Stimulated activated CD8-positive, alpha-beta memory T cell treated with anti-CD3 and anti-CD28 coated beads, Interleukin-2, amount 100 ng/mL, for 48 hours (primary cell): ENCODE data around the gene MGST2.
A peak's percentile ranks its signal among the peaks of the same experiment; 100 is the strongest.

Source experiments
- DNase-seq, 2 donors: peaks; one replicate each; pipeline ENCODE4 v3.0.0-alpha.2; 2020; ENCODE audit warnings: low read depth in 2 of 2

MGST2 gene

DNA sequence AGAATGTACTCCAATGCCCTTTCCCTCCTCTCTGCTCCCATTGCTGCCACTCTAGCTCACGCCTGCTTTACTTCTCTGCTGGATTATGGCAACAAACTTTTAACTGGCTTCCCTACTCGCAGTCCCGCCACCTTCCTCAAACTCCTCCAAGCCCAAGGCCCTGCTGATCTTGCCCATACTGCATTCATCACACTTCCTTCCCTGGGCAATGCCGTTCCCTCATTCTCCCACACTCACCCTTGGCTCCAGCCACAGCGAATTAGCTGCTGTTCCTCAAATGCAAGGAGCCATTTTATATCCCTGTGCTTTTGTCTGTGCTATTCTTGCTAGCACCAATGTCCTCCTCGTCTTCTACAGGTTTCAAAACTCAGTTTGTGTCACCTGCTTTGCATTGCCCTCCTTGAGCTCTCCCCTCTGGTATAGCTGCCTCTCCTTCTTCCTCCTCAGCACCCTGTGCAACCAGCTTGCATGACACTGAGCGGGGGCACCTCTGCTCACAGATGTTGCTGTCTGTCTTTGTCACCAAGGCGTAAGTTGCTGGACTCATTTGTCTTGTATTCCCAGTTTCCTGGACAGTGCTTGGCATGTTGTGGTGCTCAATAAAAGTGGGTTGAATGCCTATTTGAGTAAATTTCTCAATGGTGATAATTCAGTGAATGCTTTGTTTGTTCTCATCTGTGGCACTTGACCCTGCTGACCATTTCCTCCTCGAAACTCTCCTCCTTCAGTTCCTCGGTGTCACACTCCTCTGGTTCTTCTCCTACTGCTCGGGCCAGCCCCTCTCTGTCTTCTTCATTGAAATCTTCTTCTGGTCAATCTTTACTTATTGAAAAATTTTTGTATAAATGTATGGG, 22.4 kb upstream of the MGST2 start:
- no peak for DNase-seq

DNA sequence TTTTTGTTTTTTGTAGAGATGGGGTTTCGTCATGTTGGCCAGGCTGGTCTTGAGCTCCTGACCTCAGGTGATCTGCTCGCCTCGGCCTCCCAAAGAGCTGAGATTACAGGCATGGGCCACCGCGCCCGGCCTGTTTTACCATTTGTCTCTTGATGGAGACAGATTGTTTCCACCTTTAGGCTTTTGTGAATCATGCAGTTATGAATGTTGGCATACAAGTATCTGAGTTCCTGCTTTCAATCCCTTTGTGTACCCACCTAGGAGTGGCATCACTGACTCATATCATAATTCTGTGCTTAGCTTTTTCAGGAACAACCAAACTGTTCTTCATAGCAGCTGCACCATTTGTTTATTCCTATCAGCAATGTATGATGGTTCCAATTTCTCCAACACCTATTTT, 20.2 kb upstream of the MGST2 start:
- DNase-seq, result no peak

DNA sequence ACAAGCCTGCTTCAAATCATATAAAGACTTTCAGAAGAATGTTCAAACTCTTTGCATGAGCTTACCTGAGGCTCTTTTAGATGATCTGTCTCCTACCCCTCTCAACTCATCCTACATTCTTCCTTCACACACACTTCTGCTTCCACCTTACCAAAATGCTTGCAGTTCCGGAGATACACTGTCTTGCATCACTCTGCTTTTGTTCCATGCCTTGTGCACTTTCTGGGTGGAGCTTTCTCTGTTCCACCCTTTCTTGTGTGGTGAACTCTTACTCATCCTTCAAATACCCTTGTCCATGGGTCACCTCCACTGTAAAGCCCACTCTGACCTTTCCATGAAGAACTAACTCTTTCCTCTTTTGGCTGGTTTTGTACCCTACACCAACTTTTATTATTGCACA, 18.4 kb upstream of the MGST2 start:
- DNase-seq, result no peak

DNA sequence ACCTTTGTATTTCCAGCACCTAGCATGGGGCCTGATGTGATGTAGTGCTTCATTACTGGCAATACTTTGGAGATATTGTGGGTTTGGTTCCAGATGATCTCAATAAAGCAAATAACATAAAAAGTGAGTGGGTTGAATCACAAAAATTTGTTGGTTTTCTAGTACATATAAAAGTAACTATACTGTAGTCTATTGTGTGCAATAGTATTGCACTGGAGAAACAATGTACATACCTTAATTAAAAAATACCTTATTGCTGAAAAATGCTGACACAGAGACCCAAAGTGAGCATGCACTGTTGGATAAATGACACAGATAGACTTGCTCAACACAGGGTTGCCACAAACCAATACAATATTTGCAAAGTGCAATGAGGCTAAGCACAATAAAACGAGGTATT, 17.7 kb upstream of the MGST2 start:
- no peak for DNase-seq

DNA sequence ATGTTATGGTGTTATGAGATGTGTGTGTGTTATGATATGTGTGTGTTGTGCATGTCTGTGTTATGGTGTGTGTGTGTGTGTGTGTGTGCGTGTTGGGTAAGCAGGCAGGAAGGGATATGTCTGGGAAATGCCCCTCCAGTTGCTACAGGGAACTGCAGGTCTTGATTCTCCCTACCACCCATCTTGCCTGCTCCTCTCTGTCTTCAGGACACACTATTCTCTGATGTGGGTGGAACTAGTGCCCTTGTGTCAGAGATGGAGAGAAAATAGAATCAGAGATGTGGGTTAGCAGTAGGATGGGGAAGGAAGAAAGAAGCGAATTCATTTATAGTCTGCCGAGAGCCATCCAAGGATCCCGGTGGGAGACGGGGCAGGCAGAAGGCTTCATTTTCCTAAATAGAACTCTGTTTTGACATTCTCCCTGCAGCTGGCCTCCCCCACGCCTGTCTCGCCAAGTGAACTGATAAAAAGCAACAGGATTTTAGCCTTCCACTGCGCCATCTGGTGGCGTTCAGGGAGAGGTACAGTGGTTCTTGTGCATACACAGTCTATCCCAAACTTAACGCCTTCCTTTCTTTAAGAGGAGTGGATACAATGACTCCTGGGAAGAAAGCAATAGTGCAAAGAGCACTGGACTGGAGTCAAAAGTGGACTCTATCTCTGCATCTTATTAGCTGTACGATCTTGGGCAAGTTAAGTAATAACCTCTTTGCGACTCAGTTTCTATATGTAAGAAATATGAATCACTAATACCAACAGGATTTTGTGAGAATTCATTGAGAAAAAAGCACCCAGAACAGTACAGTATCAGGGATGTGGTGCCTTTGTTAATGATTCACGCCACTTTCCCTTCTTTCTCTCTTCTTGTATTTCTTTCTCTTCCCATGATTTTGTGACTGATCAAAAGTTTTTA, 14.1 kb upstream of the MGST2 start:
- DNase-seq, result peak in 1 of 2 donors; percentile 36

DNA sequence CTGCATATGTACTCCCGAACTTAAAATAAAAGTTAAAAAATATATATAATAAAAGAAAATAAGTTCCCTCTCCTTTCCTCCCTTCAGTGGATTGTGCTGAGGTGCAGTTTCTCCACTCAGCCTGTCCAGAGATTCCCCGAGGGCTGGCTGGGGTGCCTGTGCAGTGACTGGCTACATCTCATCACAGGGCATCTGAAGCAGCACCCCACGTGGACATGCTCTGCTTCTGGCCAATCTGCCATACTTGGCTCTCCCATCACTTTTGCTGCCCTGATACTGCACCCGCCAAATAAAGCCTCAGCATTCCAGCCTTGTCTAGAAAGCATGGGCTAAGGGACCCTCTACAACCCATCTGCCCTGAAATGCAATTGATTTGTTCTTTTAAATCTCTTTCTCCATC, 11.1 kb upstream of the MGST2 start:
- DNase-seq, result no peak

DNA sequence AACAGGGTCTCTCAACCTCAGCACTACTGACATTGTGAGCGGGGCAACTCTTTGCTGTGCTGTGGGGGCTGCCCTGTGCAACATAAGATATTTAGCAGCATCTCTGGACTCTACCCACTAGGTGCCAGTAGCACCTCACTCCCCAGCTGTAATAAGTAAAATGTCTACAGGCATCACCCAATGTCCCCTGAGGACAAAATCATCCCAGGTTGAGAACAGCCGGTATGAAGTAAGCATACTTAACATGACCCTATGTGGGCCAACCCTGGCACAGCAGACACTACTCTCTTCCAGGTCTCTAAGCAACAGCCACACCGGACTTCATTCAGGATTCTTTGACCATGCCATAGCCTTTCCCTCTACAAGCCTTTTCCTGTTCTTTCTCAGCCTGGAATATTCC, 10.5 kb upstream of the MGST2 start:
- no peak for DNase-seq

DNA sequence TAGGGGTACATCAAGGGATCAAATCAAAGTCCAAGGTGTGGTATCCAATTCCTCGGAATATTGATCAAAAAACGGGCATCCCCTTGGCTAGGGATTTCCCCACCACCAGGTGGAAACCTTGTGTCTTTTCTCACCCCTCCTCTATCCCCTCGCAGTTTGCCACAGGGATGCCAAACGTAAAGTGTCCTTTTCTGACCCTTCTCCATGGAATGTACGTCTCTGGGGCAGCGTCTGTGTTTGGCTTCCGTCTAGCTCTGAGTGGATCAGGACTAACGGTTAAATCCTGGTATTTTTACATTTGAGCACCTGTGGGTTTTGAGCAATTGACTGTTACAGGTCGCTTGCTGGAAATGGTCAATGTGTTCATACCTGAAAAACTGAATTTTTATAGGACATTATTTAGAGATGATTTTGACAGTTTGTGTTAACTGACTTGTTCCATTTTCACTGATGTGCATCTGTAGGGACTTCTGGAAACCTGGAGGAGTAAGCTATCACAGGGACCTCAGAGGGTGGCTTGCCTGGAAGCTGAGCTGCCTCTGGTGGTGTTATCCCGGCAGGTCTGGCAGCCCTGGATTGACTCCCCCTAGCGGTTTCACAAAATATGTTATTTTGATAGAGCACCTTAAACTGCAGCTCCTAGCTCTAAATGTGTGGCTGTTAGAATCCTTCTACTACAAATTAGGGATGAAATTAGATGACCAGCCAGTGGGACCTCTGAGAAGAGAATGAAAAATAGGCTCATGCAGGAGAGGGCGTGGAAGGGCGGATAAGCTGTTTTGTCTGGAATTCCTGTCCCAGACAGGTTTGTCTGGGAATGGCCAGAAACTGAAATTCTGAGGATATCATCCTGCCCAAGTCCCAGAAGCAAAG, 8.8 kb upstream of the MGST2 start:
- DNase-seq, result peak in 1 of 2 donors; percentile 14

DNA sequence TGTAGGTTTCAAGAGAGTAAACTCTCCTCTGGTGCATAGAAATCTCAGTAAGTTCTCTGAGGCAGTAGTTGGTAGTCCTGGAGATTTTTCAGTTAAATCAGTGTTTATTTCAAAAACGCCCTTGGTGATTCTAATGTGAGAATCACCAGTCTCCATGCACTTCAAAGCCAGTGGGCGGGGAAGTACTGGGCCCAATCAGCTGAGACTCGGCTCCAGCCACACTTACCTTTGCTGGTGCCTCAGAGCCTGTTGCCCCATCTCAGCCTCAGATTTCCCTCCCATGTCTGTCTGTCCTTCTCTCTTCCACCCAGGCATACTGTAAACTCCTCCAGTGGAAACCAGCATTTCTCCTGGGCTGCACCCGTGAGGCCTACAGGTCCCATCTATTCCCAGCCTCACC, 7.4 kb upstream of the MGST2 start:
- no peak for DNase-seq

DNA sequence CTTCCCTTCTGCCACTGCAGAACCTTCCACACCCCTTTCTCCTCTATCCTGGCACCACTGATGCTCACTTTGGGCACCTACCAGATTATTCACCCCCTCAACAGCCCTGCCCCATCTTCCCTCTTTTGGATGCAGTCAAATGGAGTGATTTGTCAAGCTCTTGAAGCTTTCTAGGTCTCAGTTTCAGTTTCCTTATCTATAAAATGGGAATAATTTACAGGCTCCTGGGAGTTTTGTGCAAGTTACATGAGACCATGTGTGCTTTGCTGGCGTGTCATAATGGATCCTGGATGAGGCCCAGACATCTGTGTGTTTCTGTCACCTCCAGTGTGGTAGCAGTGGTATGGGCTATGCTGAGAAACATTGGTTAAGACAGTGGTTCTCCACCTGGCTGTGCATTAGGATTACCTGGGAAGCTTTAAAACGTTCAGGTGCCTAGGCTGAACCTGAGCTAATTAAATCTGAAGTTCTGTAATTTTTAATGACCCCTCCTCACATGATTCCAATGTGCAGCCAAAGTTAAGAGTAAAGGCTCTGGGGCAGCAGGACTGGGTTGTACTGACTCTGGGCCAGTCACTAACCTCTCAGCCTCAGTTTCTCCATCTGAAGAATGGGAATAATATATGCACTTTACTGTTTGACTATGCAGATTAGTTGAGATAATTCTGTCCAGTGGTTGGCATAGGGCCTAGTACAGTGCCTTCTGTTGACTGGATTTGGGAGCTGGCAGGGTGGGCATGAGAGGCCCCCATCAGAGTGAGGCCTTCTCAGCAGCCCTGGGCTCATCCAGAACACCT, 6.8 kb upstream of the MGST2 start:
- DNase-seq, result no peak

DNA sequence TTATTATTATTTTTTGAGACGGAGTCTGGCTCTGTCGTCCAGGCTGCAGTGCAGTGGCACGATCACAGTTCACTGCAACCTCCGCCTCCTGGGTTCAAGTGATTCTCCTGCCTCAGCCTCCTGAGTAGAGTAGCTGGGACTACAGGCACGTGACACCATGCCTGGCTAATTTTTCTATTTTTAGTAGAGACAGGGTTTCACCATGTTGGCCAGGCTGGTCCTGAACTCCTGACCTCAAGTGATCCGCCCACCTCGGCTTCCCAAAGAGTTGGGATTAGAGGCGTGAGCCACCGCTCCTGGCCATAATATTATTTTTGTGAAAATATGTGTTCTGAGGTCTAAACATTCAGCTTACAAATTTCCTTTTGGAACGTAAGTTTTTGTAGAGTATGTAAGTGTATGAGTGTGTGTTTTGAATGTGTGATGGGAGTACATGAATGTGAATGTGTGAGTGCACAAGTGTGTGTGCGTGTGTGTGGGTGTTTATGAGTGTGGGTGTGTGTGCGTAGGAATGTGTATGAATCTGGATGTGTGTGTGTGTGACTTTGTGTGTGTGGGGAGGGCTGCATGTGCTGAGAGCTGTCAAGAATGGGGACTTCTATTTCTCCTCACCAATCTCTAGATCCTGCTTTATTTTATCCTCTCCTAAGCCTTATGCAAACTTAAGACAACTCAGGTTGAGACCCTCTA, 5.7 kb upstream of the MGST2 start:
- DNase-seq, result no peak

DNA sequence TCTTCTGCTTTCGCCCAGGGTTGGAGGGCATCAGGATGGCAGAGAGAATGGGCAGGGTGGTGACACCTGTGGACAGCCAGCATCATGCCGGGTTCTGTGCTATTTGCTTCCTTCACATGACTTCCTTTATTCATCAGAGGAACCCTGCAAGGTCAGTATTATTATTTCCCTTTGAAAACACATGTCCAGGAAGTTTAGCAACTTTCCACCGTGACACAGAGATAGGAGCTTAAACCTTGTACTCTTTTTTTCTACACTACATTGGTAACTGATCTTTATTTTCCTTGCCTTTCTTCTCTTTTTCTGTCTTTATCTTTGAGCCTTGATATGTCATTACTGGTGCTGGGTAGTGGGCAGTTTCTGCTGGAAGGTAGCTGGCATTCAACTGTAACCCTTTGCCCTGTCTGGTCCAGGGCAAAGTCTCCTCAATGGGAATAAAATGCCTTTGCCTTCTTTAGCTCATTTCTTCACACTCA, 5.0 kb upstream of the MGST2 start:
- no peak for DNase-seq

DNA sequence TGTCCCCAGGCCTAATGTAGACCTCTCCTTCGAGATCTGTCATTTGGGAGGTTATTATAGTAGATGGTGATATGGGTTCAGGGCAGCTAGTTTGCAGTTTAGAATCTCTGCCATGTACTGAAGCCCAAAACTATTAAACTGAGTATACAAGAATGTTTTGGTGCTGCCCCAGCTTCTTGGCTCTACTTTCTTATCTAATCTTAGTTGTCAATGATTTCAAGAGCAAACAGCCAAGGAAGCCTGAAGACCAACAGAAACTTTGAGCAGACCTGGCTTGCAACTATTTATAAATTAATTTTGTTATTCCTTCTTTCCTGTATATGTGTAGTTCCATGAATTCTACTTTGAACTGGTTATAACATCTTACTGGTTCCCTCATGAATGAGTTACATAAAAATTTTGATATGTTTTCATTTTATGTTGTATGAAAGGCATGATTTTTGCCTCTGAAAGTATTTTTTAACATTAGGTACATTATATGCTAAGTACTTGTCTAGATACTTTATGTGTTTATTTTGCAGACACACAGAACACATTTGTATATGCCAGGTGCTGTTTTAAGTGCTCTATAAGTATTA, 2.0 kb upstream of the MGST2 start:
- DNase-seq, result no peak

DNA sequence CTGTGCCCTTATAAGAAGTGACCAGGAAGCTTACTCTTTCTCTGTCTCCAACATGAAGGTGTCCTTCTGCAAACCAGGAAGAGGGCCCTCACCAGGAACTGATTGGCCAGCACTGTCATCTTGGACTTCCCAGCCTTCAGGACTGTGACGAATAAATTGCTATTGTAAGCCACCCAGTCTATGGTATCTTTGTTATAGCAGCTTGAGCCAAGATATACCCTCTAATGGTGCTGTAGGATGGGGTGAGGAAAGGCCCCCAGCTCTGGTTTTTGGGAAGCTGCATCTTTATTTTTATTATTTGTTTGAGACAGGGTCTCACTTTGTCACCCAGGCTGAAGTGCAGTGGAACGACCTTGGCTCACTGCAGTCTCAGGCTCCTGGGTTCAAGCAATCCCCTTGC, 1.2 kb upstream of the MGST2 start:
- no peak for DNase-seq

DNA sequence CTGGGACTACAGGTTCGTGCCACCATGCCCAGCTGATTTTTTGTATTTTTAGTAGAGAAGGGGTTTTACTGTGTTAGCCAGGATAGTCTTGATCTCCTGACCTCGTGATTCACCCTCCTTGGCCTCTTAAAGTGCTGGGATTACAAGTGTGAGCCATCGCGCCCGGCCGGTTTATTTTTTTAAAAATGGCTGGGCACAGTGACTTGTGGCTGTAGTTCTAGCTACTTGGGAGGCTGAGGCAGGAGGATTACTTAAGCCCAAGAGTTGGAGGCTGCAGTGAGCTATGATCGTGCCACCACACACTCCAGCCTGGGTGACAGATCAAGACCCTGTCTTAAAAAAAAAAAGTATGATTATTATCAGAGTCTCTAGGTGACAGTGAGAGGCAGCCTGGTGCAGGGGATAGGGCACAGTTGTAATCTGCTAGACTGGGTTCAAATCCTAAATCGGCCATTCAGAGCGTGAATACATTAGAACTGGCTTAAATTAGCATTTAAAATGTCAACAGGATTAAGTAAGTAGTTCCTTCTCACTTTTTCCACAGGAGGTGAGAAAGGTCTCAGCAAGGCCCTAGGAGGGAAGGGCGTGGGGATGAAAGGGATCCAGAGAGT, 435 bp upstream of the MGST2 start:
- DNase-seq, result no peak

DNA sequence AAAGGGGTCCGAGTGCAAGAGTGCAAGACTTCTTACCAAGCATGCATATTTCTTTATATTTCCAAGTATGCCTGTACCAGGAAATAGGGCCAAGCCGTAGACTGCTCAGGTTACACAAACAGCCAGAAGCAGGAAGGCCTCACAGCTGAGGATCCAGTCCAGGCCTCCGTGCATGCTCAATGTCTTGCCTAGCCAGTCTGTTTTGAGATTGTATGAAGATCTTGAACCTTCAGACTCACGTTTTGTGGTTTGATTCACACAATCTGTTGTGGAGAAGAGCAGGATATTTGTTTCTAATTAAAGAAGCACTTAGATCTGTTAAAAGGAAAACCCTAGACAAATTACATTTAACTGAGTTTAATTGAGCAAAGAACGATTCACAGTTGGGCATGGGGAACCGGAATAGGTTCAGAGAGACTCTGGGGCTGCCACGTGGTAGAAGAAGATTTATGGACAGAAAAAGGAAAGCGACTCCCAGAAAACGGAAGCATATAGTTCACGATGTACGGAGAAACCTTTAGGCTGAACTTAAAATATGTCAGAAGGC, 1.2 kb downstream of the MGST2 start:
- no peak for DNase-seq

DNA sequence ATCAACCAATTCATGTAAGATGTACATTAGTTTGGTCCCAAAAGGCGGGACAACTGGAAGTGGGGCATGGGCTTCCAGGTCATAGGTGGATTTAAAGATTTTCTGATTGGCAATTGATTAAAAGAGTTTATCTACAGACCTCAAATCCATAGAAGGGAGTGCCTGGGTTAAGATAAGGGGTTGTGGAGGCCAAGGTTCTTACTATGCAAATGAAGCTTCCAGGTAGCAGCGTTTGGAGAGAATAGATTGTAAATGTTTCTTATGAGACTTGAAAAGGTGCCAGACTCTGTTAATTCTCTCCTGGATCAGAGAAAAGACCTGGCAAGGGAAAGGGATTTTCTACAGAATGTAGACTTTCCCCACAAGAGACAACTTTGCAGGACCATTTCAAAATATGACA, 2.4 kb downstream of the MGST2 start:
- no peak for DNase-seq

DNA sequence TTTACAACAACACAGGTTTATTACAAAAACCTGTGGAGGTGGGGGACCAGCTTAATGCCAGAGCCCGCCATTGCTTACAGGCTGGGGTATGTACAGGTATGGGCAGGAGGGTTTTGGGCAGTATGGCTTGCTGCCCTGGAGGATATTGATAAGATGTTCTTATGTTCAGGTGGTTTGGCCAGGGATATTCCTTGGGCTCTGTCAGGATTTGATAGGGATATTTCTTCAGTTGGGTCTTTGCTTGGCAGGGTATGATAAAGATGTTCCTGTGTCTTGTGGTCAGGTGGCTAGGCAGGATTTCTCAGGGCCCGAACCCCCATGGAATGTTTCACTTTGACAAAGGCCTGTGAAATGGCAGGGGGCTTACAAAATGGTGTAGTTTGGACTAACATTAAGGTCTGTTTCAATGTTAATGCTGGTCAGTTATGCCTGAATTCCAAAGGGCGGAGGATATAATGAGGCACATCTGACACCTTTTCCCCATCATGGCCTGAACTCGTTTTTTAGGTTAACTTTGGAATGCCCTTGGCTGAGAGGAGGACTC, 3.1 kb downstream of the MGST2 start:
- no peak for DNase-seq

DNA sequence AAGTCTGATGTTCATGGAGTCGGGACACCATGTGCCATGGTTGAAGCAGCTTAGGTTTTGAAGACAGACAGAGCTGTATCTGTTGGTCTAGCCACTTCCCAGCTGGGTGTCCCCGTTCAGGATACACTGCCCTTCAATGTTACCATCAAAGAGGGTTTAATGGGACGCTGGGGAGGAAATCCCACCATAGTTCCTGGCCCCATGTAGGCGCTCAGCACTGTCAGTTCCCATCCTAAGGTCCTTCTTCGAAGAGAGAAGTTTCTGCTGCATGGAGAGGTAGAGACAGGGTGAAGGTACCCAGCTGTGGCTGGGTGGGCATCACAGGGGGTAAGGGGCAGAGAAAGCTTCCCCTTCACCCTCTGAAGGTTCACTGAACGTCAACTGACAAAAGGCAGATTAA, 3.7 kb downstream of the MGST2 start:
- DNase-seq, result no peak
